HepG2 (cell line): ENCODE measurements around the gene TMOD3. TPM values are rescaled to one million over a fixed set of nuclear protein-coding genes. Genes with fewer than 3 reads are reported as not detected.

Experiments used
- ASH2L ChIP-seq: fragments of 300-600, 200-600 bp; sonication (generic); IDR thresholded peaks from 2 replicates; pipeline ENCODE4 v1.7.0; 2017; ENCODE audit warnings: low read depth, mild to moderate bottlenecking, moderate library complexity, mixed read lengths, low read length; ENCODE audit not compliant: insufficient read length
- CBX1 ChIP-seq: IDR thresholded peaks from one replicate; pipeline ENCODE4 v1.6.1; 2016; ENCODE audit warnings: antibody characterized with exemption, low read depth
- CHCHD3 ChIP-seq: sonication (generic); formaldehyde crosslinking; IDR thresholded peaks from 2 replicates; pipeline ENCODE4 v1.8.0; 2022; ENCODE audit warnings: mild to moderate bottlenecking, missing genetic modification reagents, moderate library complexity
- CREM ChIP-seq, 2 experiments: sonication (generic) in 1 of 2; formaldehyde crosslinking in 1 of 2; IDR thresholded peaks; 2 replicates each; pipeline versions ENCODE4 v1.4.0 to v1.6.1; 2016 to 2020; ENCODE audit warnings: antibody characterized with exemption in 1 of 2, mild to moderate bottlenecking in 1 of 2, missing genetic modification reagents in 1 of 2
- HNF4A ChIP-seq: sonication (generic); formaldehyde crosslinking; IDR thresholded peaks from 2 replicates; pipeline ENCODE4 v1.4.0; 2020; ENCODE audit warnings: missing genetic modification reagents
- HNRNPUL1 ChIP-seq: fragments of 200-400 bp; formaldehyde crosslinking; IDR thresholded peaks from 2 replicates; pipeline ENCODE4 v1.6.1; 2017; ENCODE audit warnings: low read depth, mild to moderate bottlenecking, low read length, moderate library complexity
- IKZF5 ChIP-seq: IDR thresholded peaks from 2 replicates; pipeline ENCODE4 v1.6.1; 2018; ENCODE audit warnings: missing genetic modification reagents, mild to moderate bottlenecking, missing compliant biosample characterization
- KDM2A ChIP-seq: sonication (generic); formaldehyde crosslinking; IDR thresholded peaks from 2 replicates; pipeline ENCODE4 v1.4.0; 2020; ENCODE audit warnings: low read depth, missing genetic modification reagents, borderline replicate concordance
- KLF12 ChIP-seq: sonication (generic); formaldehyde crosslinking; IDR thresholded peaks from 2 replicates; pipeline ENCODE4 v1.4.0; 2020; ENCODE audit warnings: missing genetic modification reagents, borderline replicate concordance
- MAF1 ChIP-seq: sonication (generic); formaldehyde crosslinking; IDR thresholded peaks from 2 replicates; pipeline ENCODE4 v1.5.0; 2020; ENCODE audit warnings: missing genetic modification reagents, borderline replicate concordance
- MEIS1 ChIP-seq: sonication (generic); formaldehyde crosslinking; IDR thresholded peaks from 2 replicates; pipeline ENCODE4 v1.9.0; 2021; ENCODE audit warnings: mild to moderate bottlenecking, missing genetic modification reagents, moderate library complexity, borderline replicate concordance
- MTA3 ChIP-seq: sonication (generic); formaldehyde crosslinking; IDR thresholded peaks from 2 replicates; pipeline ENCODE4 v1.4.0; 2020; ENCODE audit warnings: missing genetic modification reagents
- NFE2 ChIP-seq: sonication (generic); formaldehyde crosslinking; IDR thresholded peaks from 2 replicates; pipeline ENCODE4 v1.4.0; 2020; ENCODE audit warnings: missing genetic modification reagents
- NFYC ChIP-seq: IDR thresholded peaks from 2 replicates; pipeline ENCODE4 v1.6.1; 2016; ENCODE audit warnings: missing genetic modification reagents, missing compliant biosample characterization
- PRPF4 ChIP-seq: fragments of 200-400 bp; formaldehyde crosslinking; IDR thresholded peaks from 2 replicates; pipeline ENCODE4 v1.6.1; 2016; ENCODE audit warnings: low read length, low read depth; ENCODE audit not compliant: poor library complexity, severe bottlenecking
- RBM39 ChIP-seq: fragments of 200-400 bp; formaldehyde crosslinking; IDR thresholded peaks from one replicate; pipeline ENCODE4 v1.6.1; 2018; ENCODE audit warnings: antibody characterized with exemption, mild to moderate bottlenecking, low read depth, low read length; ENCODE audit not compliant: poor library complexity, severe bottlenecking
- SSRP1 ChIP-seq: IDR thresholded peaks from 2 replicates; pipeline ENCODE4 v1.6.1; 2016; ENCODE audit warnings: control low read depth
- ZBTB39 ChIP-seq: sonication (generic); formaldehyde crosslinking; IDR thresholded peaks from 2 replicates; pipeline ENCODE4 v1.5.0; 2020; ENCODE audit warnings: missing genetic modification reagents
- ZFX ChIP-seq: sonication (generic); formaldehyde crosslinking; IDR thresholded peaks from 2 replicates; pipeline ENCODE4 v1.4.0; 2020; ENCODE audit warnings: mild to moderate bottlenecking, low read depth, missing genetic modification reagents, moderate library complexity
- polyA plus RNA-seq, 8 experiments: library from polyadenylated mRNA; depleted of rRNA in 3 of 8; stranded (reverse) in 7 of 8; unstranded in 1 of 8; fragments of >200 nt; fragmentation: Illumina TruSeq in 4 of 8; extraction: Trizol in 4 of 8; gene quantifications; 2 replicates each; pipeline versions ENCODE4 v1.2.1 to v1.2.3, GENCODE V29; 2011 to 2016; ENCODE audit warnings: low read depth in 4 of 8, missing spikeins in 1 of 8, mixed read lengths in 1 of 8; ENCODE audit not compliant: insufficient read depth in 1 of 8
- total RNA-seq, 5 experiments: library from RNA; depleted of rRNA; stranded (reverse); fragments of >200 nt; fragmentation: Illumina TruSeq; extraction: Trizol; gene quantifications; 2 replicates each; pipeline ENCODE4 v1.2.3, GENCODE V29; 2016; ENCODE audit warnings: low read depth in 1 of 5
- TF ChIP-seq, protein P1 (sequence below): sonication (generic); formaldehyde crosslinking; IDR thresholded peaks from 2 replicates; pipeline ENCODE4 v1.5.1; 2020; ENCODE audit warnings: mild to moderate bottlenecking, missing genetic modification reagents, borderline replicate concordance

Gene TMOD3
- total and polyA plus RNA-seq, 2 of the 13 experiments (the other 11 are each of a cell fraction or from before 2014, with no cell fraction given), result 5.1 to 23.2 TPM

DNA sequence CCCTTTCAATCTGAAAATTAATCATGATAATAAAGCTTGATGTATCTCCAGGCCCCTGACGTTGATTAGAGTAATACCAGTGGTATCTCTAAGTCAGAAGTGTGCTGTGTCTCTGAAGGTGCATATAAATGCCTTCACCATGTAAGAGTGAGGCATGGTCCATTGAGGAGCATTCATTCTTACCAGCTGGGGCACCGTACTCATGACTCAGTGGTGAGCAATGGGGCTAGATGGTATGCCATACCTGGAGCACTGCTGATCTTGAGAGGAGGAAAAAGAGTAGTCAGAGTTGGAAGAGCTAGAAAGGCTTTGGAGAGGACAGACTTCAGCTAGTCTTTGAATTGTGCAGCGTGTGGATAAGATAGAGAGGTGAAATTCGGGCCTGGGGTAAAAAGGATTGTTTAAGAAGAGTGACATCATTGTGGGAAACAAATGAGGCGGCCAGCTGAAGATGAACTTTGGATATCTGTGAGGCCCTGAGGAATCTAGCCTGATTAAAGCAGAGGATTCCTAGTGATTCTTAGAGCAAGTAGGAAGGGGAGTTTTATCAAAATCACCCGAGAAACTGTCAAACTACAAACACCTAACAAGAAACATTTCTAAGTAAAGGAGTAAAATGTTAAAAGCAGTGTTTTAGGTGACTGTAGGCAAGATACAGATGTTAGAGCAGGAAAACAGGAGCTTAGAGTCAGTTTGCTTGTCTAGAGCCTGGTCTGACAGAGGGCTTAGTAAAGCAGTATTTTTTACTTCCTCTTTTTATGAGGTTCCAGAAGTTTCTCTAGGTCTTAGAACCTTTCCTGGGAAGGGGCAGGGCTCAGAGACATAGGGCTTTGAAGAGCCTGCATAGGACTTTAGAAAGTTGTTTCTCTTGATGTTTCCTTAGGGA, 13.6 kb downstream of the TMOD3 start (continued):
- TF ChIP-seq NFYC (no peak), MTA3 (CRISPR knock-in tag) (no peak), RBM39 (no peak), PRPF4 (no peak), ZBTB39 (no peak), MAF1 (CRISPR knock-in tag) (no peak), KDM2A (CRISPR knock-in tag) (no peak), CHCHD3 (CRISPR knock-in tag) (no peak), CREM (IDR thresholded peaks at IDR 0.05) (0 out of 2 replicates have a peak, but pooled peaks have one; percentile 15), CREM (CRISPR knock-in tag; IDR thresholded peaks at IDR 0.05) (no peak), NFE2 (no peak), SSRP1 (CRISPR knock-in tag) (no peak), KLF12 (CRISPR knock-in tag) (no peak), MEIS1 (CRISPR knock-in tag) (no peak), ASH2L (peak; percentile 80), ZFX (no peak), HNF4A (peak; percentile 53), HNRNPUL1 (no peak), CBX1 (no peak), IKZF5 (CRISPR knock-in tag) (no peak)
- TF ChIP-seq, protein P1, sequence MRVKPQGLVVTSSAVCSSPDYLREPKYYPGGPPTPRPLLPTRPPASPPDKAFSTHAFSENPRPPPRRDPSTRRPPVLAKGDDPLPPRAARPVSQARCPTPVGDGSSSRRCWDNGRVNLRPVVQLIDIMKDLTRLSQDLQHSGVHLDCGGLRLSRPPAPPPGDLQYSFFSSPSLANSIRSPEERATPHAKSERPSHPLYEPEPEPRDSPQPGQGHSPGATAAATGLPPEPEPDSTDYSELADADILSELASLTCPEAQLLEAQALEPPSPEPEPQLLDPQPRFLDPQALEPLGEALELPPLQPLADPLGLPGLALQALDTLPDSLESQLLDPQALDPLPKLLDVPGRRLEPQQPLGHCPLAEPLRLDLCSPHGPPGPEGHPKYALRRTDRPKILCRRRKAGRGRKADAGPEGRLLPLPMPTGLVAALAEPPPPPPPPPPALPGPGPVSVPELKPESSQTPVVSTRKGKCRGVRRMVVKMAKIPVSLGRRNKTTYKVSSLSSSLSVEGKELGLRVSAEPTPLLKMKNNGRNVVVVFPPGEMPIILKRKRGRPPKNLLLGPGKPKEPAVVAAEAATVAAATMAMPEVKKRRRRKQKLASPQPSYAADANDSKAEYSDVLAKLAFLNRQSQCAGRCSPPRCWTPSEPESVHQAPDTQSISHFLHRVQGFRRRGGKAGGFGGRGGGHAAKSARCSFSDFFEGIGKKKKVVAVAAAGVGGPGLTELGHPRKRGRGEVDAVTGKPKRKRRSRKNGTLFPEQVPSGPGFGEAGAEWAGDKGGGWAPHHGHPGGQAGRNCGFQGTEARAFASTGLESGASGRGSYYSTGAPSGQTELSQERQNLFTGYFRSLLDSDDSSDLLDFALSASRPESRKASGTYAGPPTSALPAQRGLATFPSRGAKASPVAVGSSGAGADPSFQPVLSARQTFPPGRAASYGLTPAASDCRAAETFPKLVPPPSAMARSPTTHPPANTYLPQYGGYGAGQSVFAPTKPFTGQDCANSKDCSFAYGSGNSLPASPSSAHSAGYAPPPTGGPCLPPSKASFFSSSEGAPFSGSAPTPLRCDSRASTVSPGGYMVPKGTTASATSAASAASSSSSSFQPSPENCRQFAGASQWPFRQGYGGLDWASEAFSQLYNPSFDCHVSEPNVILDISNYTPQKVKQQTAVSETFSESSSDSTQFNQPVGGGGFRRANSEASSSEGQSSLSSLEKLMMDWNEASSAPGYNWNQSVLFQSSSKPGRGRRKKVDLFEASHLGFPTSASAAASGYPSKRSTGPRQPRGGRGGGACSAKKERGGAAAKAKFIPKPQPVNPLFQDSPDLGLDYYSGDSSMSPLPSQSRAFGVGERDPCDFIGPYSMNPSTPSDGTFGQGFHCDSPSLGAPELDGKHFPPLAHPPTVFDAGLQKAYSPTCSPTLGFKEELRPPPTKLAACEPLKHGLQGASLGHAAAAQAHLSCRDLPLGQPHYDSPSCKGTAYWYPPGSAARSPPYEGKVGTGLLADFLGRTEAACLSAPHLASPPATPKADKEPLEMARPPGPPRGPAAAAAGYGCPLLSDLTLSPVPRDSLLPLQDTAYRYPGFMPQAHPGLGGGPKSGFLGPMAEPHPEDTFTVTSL (CRISPR knock-in tag), result peak; percentile 55; the same call in 1 of the 2 replicates
